Effector CD8-positive, alpha-beta T cell (primary cell): ENCODE measurements around the gene PIGP.
"Not testable (repeated sequence)": the region's sequence is repeated elsewhere in the genome, so short reads cannot be mapped to it uniquely, and the experiment has no call there.

Experiments
- DNase-seq: peaks from one replicate; lab custom pipeline; 2025; lab: John Stamatoyannopoulos, UW

PIGP gene

GRCh38 chr21:37076087-37076850 lies 3.4 kb upstream of the PIGP start:
- DNase-seq: no peak

GRCh38 chr21:37075214-37075770 lies 2.4 kb upstream of the PIGP start:
- no peak for DNase-seq

GRCh38 chr21:37074546-37074945 lies 1.7 kb upstream of the PIGP start:
- DNase-seq: no peak

- no peak for DNase-seq
These were observed 1.3 kb upstream of the PIGP start for GRCh38 chr21:37074197-37074510.

- DNase-seq: peak; percentile 73
These were observed 736 bp upstream of the PIGP start for GRCh38 chr21:37073417-37074196.

- peak; percentile 77 for DNase-seq
These were observed 440 bp downstream of the PIGP start for GRCh38 chr21:37072274-37072987.

GRCh38 chr21:37071561-37072273 lies 1.2 kb downstream of the PIGP start:
- DNase-seq: no peak

- DNase-seq: no peak
These were observed 7.2 kb downstream of the PIGP start for GRCh38 chr21:37065561-37066177.

GRCh38 chr21:37064841-37065240 lies 8.0 kb downstream of the PIGP start:
- no peak for DNase-seq

GRCh38 chr21:37063433-37063832 lies 9.4 kb downstream of the PIGP start:
- DNase-seq: no peak

GRCh38 chr21:37062593-37062935 lies 10.3 kb downstream of the PIGP start:
- no peak for DNase-seq

GRCh38 chr21:37061926-37062592 lies 10.8 kb downstream of the PIGP start:
- no peak for DNase-seq

GRCh38 chr21:37060296-37060695 lies 12.6 kb downstream of the PIGP start:
- DNase-seq: no peak

- DNase-seq: no peak
These were observed 13.7 kb downstream of the PIGP start for GRCh38 chr21:37059181-37059580.

GRCh38 chr21:37058261-37058660 lies 14.6 kb downstream of the PIGP start:
- no peak for DNase-seq

GRCh38 chr21:37057614-37058013 lies 15.3 kb downstream of the PIGP start:
- DNase-seq: no peak

GRCh38 chr21:37055271-37055855 lies 17.5 kb downstream of the PIGP start:
- no peak for DNase-seq

- DNase-seq: not testable (repeated sequence)
These were observed 23.1 kb downstream of the PIGP start for GRCh38 chr21:37049741-37050140.

- DNase-seq: no peak
These were observed 25.8 kb downstream of the PIGP start for GRCh38 chr21:37047079-37047478.

- DNase-seq: no peak
These were observed 27.3 kb downstream of the PIGP start for GRCh38 chr21:37045556-37045955.

- DNase-seq: no peak
These were observed 27.7 kb downstream of the PIGP start for GRCh38 chr21:37045149-37045548.
